Measurements from ENCODE around the gene NPR3.
"Not testable (repeated sequence)": the region's sequence is repeated elsewhere in the genome, so short reads cannot be mapped to it uniquely, and the experiment has no call there.

The NPR3 gene

DNA sequence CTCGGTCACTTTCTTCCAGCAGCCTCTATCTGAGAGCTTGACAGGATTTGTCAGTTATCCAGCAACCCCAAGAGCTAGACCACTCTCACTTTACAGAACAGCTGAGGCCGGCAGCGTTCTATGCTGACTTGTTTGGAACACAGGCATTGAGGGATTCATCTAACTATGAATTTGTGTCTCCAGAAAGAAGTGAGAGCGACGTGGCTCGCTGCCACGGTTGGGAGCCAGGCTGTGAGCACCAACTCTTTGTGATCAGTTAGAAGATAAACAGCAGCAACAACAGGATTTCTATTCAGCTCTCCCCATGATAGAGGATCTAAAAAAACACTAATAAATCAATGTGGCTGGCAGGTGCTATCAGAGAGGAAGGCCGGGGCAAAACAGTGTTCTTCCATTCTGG is 58.6 kb downstream of the NPR3 start:
- no peak for DNase-seq

DNA sequence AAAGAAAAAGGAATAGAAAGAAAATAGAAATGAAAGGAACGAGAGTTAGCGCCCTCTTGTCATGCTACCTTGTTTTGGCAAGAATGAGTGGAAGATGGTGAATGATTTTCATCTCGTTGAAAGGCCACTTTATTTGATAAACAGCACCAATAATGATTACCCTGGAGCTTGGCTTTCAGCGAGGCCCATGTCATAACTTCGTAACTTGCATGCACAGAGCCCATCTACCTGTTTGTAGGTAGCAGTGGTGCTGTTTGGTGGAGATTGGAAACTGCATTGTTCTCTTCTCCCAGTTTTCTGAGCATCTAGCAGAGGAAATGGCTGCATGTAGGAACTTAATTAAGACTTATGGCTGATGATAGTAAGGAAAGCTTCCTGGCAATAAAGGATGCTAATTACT is 59.3 kb downstream of the NPR3 start:
- DNase-seq = no peak

DNA sequence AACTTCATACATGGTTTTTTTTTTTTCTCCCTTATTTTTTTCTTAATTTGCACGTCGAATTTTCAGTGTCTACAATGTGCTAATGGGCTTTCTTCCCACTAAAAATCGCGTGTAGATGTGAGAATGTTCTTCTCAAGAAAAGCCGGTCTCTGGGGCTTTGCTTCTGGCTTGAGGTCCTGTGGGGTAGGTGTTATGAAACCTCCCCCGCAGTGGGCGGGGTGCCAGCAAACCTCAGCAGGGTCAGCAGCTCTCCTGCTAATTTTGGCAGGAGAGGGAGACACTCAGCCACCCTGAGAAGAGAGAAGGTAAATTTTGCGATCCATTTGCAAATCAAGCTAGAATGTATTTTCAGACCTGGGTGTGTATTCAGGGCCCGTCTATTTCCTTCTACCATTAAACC is 59.9 kb downstream of the NPR3 start:
- no peak for DNase-seq

DNA sequence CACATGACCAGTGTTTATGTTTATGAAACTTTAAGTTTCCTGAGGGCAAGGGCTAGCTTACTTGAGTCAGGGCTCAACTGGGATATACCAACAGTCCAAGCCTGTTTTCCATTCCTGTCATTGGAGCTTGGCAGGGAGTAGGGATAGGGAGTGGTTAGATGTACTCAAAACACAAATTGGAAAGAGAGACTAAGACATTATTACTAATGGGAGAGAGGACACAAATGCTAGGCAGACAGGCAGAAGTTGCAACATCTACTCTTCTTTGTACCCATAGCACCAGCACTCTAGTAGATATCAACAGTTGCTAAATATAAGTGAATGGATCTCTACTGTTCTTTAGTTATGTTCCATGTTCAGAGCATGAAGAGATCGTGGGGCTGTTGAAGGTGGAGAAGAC is 62.8 kb downstream of the NPR3 start:
- no peak for DNase-seq

DNA sequence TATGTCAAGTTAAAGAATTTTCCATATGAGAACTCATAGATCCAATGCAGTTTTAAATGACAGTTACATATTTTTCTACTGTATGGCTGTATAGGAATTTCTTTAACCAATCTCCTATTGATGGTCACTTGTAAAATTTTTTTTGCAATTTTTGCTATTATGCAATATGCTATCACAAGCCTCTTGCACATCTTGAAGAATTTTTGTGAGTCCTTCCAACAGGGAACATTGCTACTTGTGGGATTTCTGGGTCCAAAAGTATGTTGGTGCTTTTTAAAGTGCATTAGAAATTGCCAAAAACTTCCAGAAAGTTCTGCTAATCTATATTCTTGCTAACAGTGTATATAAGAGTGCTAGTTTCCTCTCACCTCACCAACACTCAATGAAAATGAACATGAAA is 65.1 kb downstream of the NPR3 start:
- no peak for DNase-seq

DNA sequence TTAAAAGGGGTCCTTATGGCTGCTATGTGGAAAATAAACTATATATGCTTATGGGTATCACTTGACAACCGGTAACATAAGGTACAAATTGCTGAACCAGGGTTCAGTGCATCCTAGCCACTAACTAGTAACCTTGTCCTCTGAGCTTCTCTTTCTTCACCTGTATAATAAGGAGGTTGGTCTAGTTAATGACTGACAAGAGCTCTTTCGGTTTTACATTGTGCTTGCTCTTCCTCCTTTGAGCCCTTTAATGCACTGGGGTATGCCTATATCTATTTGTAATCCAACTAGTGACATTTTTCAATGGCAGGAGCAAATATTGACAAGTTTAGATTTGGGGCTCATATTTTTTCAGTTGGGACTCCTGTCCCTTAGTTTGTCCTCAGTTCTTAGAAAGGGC is 66.1 kb downstream of the NPR3 start:
- DNase-seq = no peak

DNA sequence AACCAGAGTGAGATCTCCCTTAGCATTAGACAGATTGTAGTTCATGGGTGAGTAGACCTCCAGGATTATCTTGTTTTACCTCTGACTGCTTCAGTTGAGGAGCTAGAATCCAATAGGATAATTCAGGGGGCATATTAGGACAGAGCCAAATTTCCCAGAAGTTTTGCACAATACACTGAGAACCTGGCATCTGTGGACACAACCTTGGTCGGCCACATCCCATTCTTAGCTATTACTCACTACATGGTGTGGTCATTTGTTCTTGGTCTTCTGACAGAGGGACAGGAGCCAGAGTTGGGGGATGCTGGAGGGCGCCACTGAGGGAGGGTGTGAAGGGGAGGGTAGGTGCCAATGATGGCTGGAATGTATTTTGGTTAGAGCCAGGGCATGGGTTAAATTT is 66.6 kb downstream of the NPR3 start:
- no peak for DNase-seq

DNA sequence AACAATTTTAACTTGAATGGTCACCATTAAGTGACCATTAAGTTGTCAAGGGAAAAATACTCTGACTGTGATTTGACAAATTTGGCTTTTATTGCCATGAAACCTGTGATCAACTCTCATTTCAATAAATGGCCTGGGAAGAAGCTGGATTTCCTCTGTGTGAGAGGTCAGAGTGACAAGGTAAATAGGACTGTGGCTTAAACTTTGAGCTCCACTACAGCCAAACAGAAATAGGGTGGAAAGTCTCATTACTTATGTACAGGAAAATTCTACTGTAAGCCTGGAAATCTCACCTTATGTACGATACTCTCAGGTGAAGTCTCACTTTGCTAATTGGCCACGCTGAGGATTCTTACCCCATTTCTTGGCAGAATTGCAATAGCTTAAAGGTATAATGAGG is 67.3 kb downstream of the NPR3 start:
- no peak for DNase-seq

DNA sequence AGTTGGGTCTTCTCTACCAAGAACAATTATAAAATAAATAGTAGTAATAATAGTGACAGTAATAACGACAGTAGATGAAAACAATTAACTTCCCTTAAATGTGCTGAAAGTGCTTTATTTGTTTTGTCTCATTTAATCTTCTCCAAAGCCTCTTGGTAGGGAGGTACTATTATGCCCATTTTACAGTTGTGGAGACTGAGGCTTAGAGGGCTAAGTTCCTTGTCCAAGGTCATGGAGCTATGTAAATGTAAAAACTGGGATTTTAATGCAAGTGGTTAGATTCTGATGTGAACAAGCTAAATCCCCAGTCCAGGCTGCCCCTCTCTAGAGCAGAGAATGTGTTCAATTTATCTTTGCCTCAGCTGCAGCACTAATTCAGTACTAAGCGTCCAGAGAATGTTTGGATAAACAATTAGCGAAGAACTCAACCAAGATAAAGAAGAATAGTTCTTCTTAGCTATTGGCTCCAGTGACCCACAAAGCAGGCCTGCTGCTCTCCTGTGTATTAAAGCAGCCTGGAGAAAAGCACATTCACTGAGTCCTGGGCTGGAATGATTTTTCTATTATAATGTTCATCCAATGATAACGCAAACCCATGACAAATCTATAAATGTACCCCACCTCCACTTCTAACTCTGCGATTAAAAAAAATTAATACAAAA is 68.8 kb downstream of the NPR3 start:
- no peak for DNase-seq

DNA sequence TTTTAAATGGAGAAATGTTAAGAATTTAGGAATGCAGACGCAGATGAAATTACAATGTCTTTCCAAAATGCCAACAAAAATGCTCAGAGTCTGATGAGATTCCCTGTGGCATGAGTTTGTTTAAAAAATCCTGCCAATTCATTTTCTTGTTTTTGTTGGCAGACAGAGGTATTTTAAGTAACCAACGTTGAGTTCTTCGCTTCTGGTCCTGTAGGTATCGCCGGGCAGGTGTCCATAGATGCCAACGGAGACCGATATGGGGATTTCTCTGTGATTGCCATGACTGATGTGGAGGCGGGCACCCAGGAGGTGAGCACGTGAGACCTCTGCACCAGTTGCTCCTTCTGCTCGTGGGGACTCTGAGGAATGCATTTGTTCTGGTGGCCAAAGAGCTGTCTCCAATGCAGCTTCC is 69.4 kb downstream of the NPR3 start:
- no peak for DNase-seq

DNA sequence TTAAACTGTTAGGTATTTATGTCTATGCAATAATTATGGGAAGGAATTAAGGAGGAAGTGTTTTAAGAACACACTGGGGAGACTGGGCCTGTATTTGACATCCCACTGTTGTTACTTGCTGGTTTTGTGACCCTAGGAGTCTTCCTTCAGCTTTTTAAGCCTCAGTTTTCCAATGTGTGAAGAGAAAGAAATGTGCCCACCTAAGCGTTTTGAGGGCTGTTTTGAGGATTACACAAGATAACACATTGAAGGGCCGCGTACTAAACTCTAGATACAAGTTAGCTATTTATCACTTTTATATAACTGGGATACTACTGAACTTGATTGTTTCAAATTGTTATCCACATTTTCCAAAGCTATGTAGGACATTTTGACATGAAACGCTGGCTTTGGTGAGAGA is 72.5 kb downstream of the NPR3 start:
- no peak for DNase-seq

DNA sequence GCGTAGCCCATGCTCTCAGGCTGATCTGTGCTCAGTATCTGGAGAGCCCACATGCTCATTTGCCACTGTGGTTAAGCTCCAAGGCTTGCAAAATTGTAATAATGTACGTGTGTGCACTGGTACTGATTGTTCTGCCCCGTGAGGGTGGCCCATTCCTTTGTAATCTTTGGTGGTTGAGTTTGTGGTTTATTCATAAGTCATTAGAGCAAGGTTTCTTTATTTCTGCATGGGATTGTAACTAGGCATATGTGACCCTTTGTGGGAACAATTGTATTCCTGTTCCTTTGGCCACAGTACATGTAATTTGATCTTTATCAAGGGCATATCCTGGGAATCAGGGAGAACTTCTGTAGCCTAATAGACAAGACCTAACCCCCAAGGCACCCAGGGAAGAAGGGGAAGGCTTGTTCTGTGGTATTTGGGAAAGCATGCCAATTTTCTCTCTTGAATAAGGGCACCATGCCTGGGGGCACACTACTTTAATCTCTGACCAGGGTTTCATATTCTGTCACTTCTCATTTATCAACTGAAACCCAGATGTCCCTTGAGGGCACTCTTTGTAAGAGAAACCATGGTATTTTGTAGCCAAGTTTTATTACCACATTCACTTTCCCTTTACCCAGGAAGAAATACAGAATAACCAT is 74.6 kb downstream of the NPR3 start:
- DNase-seq = no peak

DNA sequence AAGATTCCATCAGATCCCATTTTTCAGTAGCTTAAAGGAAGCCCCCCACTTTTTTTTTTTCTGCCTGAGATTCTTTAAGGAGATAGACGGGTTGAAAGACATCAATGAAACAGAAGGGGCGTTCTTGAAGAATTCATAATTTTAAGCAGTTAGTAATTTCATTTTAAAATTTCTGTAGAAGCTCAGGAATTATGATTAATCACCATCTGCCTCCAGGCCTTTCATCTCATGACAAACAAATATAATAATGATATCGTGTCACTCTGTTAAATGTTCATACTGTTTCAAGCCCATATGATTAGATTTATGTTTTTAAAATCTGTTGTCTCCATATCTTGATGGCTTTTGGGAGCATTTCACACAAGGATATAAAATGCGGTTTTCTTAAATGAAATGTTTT is 75.2 kb downstream of the NPR3 start:
- DNase-seq = no peak

DNA sequence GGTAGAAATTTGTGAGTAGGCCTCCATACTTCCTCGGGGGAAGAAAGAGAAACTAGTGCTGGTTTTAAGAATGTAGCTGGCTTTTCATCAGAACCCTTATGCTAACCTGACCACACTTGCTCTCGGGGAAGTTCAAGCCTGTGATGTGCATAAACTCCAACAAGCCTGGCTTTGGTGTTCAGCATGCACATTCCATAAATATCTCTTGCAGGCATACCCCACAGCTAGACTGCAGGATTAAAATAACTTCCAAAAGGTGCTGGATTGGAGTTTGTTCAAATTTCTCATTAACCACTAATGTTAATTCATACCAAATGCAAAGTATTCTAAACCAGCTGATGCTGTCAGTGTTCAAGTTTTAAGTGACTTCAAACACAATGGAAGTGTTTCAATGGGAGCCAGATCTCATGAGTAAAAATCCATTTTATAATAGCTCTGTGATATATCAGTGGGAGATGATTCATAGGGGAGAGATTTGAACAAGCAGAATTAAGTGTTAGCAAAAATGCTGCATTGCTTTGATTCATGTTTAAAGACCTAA is 79.4 kb downstream of the NPR3 start:
- DNase-seq = no peak

DNA sequence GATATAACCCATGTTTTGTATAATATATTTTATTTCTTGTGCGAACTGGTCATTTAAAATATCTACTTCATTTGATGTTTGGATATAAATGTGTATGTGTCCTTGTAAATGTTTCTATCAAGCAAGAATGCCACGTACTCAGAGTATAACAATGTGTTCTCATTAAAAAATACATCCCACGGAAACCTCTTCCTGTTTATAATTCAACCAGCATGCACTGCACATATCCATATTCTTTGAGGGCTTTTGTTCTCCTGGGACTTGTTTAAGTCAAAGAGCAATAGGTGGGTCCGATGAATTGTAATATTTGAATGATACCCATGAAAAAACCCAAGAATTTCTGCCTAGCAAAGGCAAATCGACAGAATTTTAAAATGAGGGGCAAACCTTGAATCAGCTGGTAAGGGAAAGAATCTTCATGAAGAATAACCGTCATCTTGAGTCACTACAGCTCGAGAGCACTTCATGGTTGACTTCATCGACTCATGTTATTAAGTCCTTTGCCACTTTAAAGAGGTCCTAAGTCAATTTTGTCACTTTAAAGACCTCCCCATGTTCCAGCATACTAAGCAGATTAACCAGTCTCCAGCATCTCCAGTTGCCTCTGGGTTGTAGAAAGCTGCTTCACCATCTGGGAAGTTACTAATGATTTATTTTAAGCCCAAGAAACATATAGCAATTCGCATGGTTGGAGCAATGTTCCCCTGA is 80.6 kb downstream of the NPR3 start:
- no peak for DNase-seq

DNA sequence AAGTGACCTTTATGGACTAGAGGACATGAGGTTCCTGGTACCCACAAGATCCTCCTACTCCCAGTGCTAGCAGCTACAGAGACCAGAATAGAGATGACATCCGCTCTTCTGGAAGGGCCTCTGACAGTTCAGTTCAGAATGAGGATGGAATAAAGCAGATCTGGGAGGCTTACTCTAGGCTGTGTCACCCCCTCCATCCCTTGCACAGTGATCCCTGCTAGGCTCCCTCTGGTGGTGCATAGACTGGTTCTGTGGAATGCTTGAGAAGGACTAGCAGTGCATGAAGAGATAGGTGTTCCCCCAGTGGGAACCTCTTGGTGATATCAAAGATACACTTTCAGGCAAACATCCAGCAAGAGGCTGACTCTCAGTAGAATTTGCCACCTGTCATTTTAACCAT is 83.0 kb downstream of the NPR3 start:
- peak in 1 of 2 donors; percentile 2 for DNase-seq

DNA sequence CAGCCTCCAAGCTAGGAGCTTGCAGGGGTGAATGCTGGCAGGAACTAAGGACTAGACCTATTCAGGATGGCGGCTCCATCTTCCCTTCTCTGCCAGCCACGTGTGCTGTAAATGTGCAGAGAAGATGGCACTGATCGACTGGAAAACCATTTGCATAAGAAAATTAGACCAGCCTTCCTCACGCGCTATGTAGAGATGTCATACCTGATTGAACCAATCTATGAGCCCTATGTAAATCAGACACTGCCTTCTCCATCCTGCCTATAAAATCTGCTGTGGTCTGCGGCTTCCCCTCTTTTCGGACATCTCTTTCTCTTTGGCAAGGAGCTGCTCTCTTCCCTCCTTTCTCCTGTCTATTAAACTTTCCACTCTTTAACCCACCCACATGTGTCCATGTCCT is 91.6 kb downstream of the NPR3 start:
- DNase-seq = no peak

DNA sequence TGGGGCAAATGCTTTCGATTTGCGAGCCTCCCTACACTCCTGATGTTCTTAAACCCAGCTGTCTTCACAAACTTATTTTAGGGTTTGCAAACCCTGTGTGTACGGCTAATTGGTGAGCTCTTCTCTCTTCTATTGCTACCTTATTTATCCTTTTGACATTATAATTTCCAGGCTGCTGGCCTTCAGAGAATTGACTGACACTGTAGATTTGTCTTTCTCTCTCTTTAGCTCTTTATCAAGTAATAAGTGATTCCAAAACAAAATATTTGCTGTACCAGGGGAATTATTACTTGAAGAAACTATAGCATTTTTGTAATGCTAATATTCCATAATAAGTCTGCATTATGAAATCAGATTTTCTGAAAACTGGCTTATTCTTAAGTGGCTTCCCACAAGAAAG is 92.5 kb downstream of the NPR3 start:
- DNase-seq = no peak

DNA sequence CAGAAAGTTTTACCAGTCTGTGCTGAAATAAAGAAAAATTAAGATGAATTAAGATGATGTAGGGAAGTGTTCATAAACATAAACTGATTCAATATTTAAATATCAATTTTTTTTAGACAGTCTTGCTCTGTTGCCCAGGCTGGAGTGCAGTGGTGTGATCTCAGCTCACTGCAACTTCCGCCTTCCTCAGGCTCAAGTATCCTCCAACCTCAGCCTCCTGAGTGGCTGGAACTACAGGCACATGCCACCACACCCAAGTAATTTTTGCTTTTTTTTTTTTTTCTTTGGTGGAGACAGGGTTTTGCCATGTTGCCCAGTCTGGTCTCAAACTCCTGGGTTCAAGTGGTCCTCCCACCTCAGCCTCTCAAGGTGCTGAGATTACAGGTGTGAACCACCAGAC is 94.3 kb downstream of the NPR3 start:
- not testable (repeated sequence) for DNase-seq

DNA sequence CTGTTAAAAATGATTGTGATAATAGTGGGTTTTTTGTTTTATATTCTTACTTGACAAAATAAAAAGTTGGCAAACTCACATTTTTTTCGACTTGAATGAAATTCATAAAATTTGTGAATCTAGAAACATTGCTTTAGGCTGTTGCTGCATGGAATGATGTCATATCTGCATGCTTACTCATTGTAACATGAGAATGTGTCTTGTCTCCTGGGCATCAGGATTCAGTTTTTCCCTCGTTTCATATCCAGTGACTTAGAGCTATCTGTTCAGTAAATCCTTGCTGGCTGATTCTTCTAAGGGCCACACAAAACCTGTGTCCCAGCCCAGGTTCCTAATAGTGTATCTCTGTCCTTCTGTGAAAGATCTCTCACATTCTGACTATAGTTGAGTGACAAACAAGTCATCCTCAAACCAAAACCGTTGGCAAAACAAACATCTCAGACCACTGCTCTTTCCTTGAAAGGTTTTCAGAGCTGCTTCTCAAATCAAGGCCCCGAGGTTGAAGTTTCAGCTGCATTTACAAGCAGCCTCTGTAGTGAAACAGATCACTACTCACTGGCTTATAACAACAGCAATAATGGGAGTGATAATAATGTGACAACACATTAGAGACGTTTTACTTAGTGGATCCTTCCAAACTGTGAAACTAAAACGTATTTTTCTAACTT is 95.0 kb downstream of the NPR3 start:
- DNase-seq = peak in 1 of 2 donors; percentile 7

DNA sequence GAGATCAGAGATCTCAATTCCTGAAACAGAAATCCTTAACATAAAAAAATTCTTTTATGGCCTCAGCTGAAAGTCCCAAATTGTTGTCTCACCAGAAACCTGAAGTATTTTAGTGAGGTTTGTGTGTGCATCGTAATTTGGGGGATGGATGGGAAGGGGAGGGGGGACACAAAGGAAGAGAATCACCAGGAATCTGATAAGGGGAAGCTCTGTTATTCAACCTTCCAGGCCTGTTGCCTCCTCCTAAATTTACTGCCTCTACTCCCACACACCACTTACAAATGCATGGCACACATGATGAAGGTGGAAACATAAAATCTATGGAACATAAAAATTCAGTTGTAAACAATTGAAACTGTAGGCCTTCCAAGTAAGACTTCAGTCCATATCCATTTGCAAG is 97.7 kb downstream of the NPR3 start:
- DNase-seq = no peak

DNA sequence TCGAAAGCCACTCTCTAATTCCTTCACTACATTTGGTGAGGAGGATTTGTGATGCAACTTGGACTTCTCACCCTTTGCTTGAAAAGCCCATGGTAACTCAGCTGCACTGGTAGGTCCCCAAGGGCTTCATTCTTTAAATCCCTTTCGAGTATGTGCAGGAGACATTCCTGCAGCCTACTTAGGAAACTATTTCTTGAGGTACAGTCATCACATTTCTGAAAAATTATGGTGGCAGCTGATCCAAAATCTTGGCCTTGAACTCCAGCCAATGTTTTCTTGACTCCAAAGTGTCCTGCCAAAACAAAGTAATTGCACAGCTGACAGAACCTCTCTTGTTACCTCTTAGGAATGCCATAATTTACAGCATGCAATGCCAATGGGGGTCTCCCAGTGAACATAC is 99.7 kb downstream of the NPR3 start:
- DNase-seq = no peak

DNA sequence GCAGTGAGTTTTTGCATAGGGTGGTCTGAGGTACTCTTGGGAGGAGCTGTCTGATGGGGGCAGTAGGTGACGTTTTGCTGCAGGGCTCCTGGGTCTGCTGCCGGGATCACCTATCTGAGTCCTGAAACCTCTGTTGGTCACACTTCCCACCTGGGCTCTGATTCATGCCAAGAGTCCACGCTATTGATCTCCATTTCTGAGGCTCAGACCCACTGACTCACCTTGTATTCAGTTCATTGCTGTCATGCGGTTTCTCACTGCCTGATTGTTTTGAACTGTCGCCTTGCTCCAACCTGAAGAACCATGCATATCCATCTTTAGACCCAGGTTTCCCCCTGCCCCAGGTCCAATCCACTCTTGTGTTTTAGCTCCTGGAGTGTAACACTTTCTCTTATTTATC is 101.3 kb downstream of the NPR3 start:
- DNase-seq = no peak

DNA sequence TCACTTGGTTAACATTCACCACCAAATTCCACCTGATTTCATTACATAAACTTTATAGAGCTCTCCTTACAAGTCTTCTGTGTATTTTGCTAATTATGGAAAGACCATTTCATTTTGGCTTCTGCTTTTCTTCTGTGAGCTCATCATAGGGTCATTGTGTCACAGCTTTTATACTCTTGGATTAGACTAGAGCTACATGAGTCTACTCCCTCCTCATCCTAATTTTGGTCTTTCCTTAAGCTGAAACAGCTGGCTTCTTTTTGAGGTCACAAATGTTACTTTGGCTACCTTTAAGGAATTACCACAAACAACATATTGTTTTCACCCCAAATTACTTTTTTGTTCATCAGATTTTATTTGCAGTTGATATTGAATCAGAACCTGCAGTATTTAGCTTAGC is 103.0 kb downstream of the NPR3 start:
- no peak for DNase-seq
